A673 (cell line): Measurements from ENCODE around the gene WDR27. TPM values are rescaled to one million over a fixed set of nuclear protein-coding genes. Genes with fewer than 3 reads are reported as not detected.
A peak's percentile ranks its signal among the peaks of the same experiment; 100 is the strongest.

Source experiments
- BruUV-seq: library from RNA; stranded (reverse); fragments of 400-500 nt; replicated peaks from 2 replicates; lab custom pipeline; 2021; lab: Mats Ljungman, UMichigan
- CTCF ChIA-PET: fragments of 300-600 bp; sonication (Branson Sonifier 250); formaldehyde crosslinking; loops from one replicate; lab custom pipeline; 2022; ENCODE audit warnings: antibody characterized with exemption; lab: Charles Lee
- POLR2A ChIA-PET: fragments of 300-600 bp; sonication (Branson Sonifier 250); formaldehyde crosslinking; loops from one replicate; lab custom pipeline; 2022; ENCODE audit warnings: antibody characterized with exemption; ENCODE audit not compliant: low non-redundant PET; lab: Charles Lee
- DNase-seq: peaks from one replicate; pipeline ENCODE4 v3.0.0-alpha.2; 2015; ENCODE audit warnings: low spot score
- H3K27ac ChIP-seq: fragments of 200-600 bp; sonication (generic); 2 replicates; pipeline ENCODE4 v1.5.1; 2016; ENCODE audit warnings: mixed run types, low read depth, mild to moderate bottlenecking, mixed read lengths, antibody characterized with exemption, low read length; ENCODE audit not compliant: poor library complexity, severe bottlenecking
- H3K27me3 ChIP-seq: fragments of 200-600 bp; sonication (generic); replicated peaks from 2 replicates; pipeline ENCODE4 v1.6.1; 2017; ENCODE audit warnings: mixed run types, low read depth, mild to moderate bottlenecking, mixed read lengths, antibody characterized with exemption, low read length; ENCODE audit not compliant: insufficient read depth, poor library complexity
- H3K36me3 ChIP-seq: fragments of 200-600 bp; sonication (generic); 2 replicates; pipeline ENCODE4 v1.6.1; 2016; ENCODE audit warnings: mixed run types, mild to moderate bottlenecking, mixed read lengths, antibody characterized with exemption, low read length; ENCODE audit not compliant: insufficient read depth, poor library complexity, severe bottlenecking
- H3K4me1 ChIP-seq: fragments of 200-600 bp; sonication (generic); 2 replicates; pipeline ENCODE4 v1.6.1; 2017; ENCODE audit warnings: mixed run types, mild to moderate bottlenecking, mixed read lengths, antibody characterized with exemption, low read length; ENCODE audit not compliant: insufficient read depth, poor library complexity, severe bottlenecking
- H3K4me3 ChIP-seq: fragments of 200-600 bp; sonication (generic); 2 replicates; pipeline ENCODE4 v1.5.1; 2016; ENCODE audit warnings: low read depth, mixed run types, mild to moderate bottlenecking, mixed read lengths, low read length; ENCODE audit not compliant: poor library complexity, severe bottlenecking
- H3K9me3 ChIP-seq: fragments of 200-600 bp; sonication (generic); 2 replicates; pipeline ENCODE4 v1.6.1; 2016; ENCODE audit warnings: mixed run types, low read depth, mild to moderate bottlenecking, mixed read lengths, antibody characterized with exemption, low read length; ENCODE audit not compliant: poor library complexity, severe bottlenecking
- EZH2 ChIP-seq: fragments of 200-600 bp; sonication (generic); IDR thresholded peaks from 2 replicates; pipeline ENCODE4 v1.6.1; 2017; ENCODE audit warnings: borderline replicate concordance, low read depth, mild to moderate bottlenecking, mixed read lengths, antibody characterized with exemption, low read length; ENCODE audit not compliant: poor library complexity, severe bottlenecking
- intact Hi-C: fragments of 100-400 bp; cut with micrococcal nuclease; formaldehyde crosslinking; loops from one replicate; pipeline ENCODE4 v1.10.0; 2022; ENCODE audit not compliant: unreplicated experiment
- total RNA-seq: library from RNA; stranded (reverse); gene quantifications from 2 replicates; pipeline ENCODE4 v1.2.3, GENCODE V29; 2021
- TF ChIP-seq, protein P1 (sequence below): fragments of 300-800, 200-600 bp; sonication (generic); conservative IDR thresholded peaks from 2 replicates; pipeline ENCODE4 v1.5.1; 2017; ENCODE audit warnings: low read depth, mild to moderate bottlenecking, antibody characterized with exemption, low read length, moderate library complexity, mixed read lengths

The WDR27 gene
- total RNA-seq, 1 experiment from 2014 or later: 77.3 TPM

DNA sequence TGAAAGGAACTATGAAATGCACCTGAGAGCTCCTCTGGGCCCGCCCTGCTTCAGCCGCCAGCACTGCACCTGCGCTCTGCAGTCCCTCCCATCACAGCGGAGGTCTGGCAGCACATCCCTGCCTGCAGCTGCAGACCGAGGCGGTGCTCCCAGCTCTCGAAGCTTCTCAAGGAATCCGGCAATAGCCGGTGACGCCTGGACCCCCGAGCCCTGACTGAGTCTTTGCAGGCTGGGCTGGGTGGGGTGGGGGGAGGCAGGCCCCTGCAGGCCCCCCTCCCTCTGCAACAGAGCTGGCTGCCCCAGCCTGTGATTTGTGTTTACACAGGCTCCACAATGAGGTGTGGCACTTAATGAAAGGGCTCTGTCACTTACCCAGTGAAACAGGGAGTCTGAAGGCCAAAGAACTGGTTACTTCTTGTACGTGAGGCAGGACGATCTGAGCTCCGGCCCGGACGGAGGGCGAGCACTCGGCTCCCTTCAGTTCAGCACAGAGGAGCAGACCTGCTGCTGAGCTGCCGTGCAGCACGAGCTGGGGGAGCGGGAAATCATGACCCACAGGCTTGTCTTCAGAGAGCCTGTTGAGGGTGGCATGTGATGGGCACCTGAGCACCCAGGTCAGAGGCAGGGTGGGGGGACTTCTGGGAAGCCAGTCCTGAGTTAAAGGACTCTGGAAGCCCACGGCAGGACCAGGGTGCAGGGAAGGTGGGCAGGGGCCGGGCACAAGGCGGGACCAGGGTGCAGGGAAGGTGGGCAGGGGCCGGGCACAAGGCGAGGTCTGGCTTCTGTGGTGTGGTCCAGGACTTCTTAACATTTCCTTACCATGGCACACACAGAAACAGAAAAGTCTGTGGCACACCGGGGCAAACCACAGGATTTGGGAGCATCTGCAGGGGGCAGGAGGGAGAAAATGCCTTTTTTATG, 255.9 kb downstream of the WDR27 start:
- POLR2A ChIA-PET: no interaction called here

DNA sequence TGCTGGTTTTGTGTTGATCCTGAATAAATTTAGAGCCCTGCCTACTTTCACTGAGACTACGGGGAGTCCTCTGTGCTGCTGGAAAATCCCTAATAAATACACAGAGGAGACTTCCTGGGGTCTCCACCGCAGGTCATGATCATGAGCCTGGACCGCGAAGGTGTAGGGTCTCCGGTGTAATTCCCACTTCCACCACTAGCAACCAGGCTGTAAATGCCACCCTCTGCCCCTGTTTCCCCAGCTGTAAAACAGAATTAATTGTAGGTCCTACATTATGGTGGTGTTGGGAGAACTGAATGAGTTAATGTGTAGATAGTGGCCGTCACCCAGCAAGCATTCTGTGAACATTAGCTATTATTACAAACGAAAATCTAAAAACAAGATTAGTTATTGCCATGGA, 256.6 kb downstream of the WDR27 start:
- Histone ChIP-seq H3K9me3 (no peaks in the 10 kb centered on the region), H3K27ac (no peak overlapping the region), H3K4me1 (peaks cover under 1% of the 10 kb centered on the region), H3K4me3 (no peak overlapping the region), H3K36me3 (no peaks in the 10 kb centered on the region), H3K27me3 (no peaks in the 10 kb centered on the region)
- intact Hi-C loops: no loop called here
- no peak for DNase-seq
- CTCF ChIA-PET: no interaction called here
- TF ChIP-seq, protein P1, sequence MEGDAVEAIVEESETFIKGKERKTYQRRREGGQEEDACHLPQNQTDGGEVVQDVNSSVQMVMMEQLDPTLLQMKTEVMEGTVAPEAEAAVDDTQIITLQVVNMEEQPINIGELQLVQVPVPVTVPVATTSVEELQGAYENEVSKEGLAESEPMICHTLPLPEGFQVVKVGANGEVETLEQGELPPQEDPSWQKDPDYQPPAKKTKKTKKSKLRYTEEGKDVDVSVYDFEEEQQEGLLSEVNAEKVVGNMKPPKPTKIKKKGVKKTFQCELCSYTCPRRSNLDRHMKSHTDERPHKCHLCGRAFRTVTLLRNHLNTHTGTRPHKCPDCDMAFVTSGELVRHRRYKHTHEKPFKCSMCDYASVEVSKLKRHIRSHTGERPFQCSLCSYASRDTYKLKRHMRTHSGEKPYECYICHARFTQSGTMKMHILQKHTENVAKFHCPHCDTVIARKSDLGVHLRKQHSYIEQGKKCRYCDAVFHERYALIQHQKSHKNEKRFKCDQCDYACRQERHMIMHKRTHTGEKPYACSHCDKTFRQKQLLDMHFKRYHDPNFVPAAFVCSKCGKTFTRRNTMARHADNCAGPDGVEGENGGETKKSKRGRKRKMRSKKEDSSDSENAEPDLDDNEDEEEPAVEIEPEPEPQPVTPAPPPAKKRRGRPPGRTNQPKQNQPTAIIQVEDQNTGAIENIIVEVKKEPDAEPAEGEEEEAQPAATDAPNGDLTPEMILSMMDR: peak; percentile 31; the same call in 1 of the 2 replicates
- TF ChIP-seq EZH2: no peak
- POLR2A ChIA-PET: no interaction called here
- BruUV-seq: no TSS peak

More for the DNA sequence above, 255.9 kb downstream of the WDR27 start:
- Histone ChIP-seq H3K9me3 (no peaks in the 10 kb centered on the region), H3K27me3 (no peaks in the 10 kb centered on the region), H3K4me1 (peaks cover 5% of the 10 kb centered on the region), H3K27ac (no peak overlapping the region), H3K4me3 (no peak overlapping the region), H3K36me3 (no peaks in the 10 kb centered on the region)
- intact Hi-C loops: no loop called here
- no TSS peak for BruUV-seq
- no peak for DNase-seq
- CTCF ChIA-PET: no interaction called here
- TF ChIP-seq, protein P1: no peak
- no peak for TF ChIP-seq EZH2

DNA sequence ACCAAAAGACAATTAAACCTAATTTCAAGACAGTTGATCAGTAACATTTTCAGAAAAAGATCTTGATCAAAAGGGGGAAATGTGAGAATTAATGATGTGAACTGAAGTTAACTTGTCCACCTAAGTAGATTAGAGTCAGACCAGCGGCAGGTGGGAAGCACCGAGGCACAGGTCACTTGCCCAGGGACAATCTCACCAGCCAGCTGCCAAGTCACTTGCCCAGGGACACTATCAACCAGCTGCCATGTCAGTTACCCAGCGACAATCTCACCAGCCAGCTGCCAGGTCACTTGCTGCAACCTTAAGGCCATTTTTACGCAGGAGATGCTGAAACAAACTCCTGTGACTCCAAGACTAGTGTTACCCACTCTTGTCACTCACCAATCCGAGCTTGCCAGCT, 260.5 kb downstream of the WDR27 start:
- no peak for TF ChIP-seq EZH2
- TF ChIP-seq, protein P1: no peak
- DNase-seq: no peak
- H3K27ac ChIP-seq: no peak overlapping the region
- H3K9me3 ChIP-seq: no peaks in the 10 kb centered on the region
- ChIA-PET POLR2A (no interaction called here), CTCF (no interaction called here)
- no peaks in the 10 kb centered on the region for H3K27me3 ChIP-seq
- no peak overlapping the region for H3K4me3 ChIP-seq
- no peaks in the 10 kb centered on the region for H3K36me3 ChIP-seq
- H3K4me1 ChIP-seq: no peaks in the 10 kb centered on the region
- intact Hi-C loops: no loop called here
- BruUV-seq: no TSS peak
